Breast epithelium (tissue), 4 donors: Measurements from ENCODE around the gene RIT2. TPM values are rescaled to one million over a fixed set of nuclear protein-coding genes. Genes with fewer than 3 reads are reported as not detected.
"Not testable (repeated sequence)": the region's sequence is repeated elsewhere in the genome, so short reads cannot be mapped to it uniquely, and the experiment has no call there.

Experiments
- DNase-seq, 2 donors: peaks; one replicate each; pipeline ENCODE4 v3.0.0-alpha.2; 2019; ENCODE audit warnings: low spot score in 2 of 2
- H3K27ac ChIP-seq, 2 donors: fragments of 200-600 bp; sonication (generic) in 1 of 2; one replicate each; pipeline ENCODE4 v1.5.1; 2016 to 2019; ENCODE audit warnings: mild to moderate bottlenecking in 1 of 2
- H3K27me3 ChIP-seq, 2 donors: fragments of 200-600 bp; sonication (generic) in 1 of 2; one replicate each; pipeline versions ENCODE4 v1.5.1 to v1.6.0; 2017 to 2019; ENCODE audit warnings: control low read depth in 1 of 2, mild to moderate bottlenecking in 1 of 2
- H3K36me3 ChIP-seq: fragments of 200-600 bp; one replicate; pipeline ENCODE4 v1.5.1; 2019
- H3K4me1 ChIP-seq, 2 donors: fragments of 200-600 bp; sonication (generic); one replicate each; pipeline ENCODE4 v1.5.1; 2016 to 2019; ENCODE audit warnings: control low read depth in 1 of 2
- H3K4me3 ChIP-seq, 3 donors: fragments of 200-600 bp; sonication (generic); 1 replicate in 2 of 3; 2 replicates in 1 of 3; pipeline ENCODE4 v1.5.1; 2016 to 2019; ENCODE audit warnings: mild to moderate bottlenecking in 3 of 3, moderate library complexity in 2 of 3
- H3K9me3 ChIP-seq, 2 donors: fragments of 200-600 bp; sonication (generic) in 1 of 2; one replicate each; pipeline ENCODE4 v1.5.1; 2016 to 2019; ENCODE audit warnings: control low read depth in 1 of 2
- CTCF ChIP-seq, 3 donors: fragments of 450-650 bp; IDR thresholded peaks; one replicate each; pipeline ENCODE4 v1.5.1; 2016 to 2017; ENCODE audit warnings: antibody characterized with exemption in 3 of 3, mild to moderate bottlenecking in 3 of 3, moderate library complexity in 3 of 3
- POLR2A ChIP-seq: fragments of 450-650 bp; IDR thresholded peaks from one replicate; pipeline ENCODE4 v1.6.1; 2016; ENCODE audit warnings: antibody characterized with exemption, mild to moderate bottlenecking, moderate library complexity
- POLR2AphosphoS5 ChIP-seq, 3 donors: sonication (generic); formaldehyde crosslinking; IDR thresholded peaks; one replicate each; pipeline ENCODE4 v1.6.1; 2017; ENCODE audit warnings: antibody characterized with exemption in 3 of 3
- intact Hi-C: fragments of 100-400 bp; cut with DNase I; formaldehyde crosslinking; loops from one replicate; pipeline ENCODE4 v1.15.1; 2023; ENCODE audit warnings: low total_unique reads
- total RNA-seq, 3 donors: library from RNA; depleted of rRNA; stranded (reverse); fragments of >200 nt; gene quantifications; one replicate each; pipeline ENCODE4 v1.1.0, GENCODE V29; 2016

Gene RIT2
- total RNA-seq, 3 donors from 2014 or later: not detected

- Histone ChIP-seq H3K27ac (no peak overlapping the region), H3K4me1 (no peaks in the 10 kb centered on the region), H3K27me3 (no peaks in the 10 kb centered on the region), H3K9me3 (no peaks in the 10 kb centered on the region), H3K36me3 (no peaks in the 10 kb centered on the region), H3K4me3 (no peak overlapping the region)
- DNase-seq: no peak
- TF ChIP-seq CTCF (IDR thresholded peaks at IDR 0.05): no peak
- no peak for TF ChIP-seq POLR2A
- no peak for TF ChIP-seq POLR2AphosphoS5 (IDR thresholded peaks at IDR 0.05)
- intact Hi-C loops: no loop called here
These were observed 372.5 kb downstream of the RIT2 start for GRCh38 chr18:42742969-42743368.

GRCh38 chr18:42742474-42742873 is 373.0 kb downstream of the RIT2 start:
- H3K4me3 ChIP-seq: no peak overlapping the region
- H3K4me1 ChIP-seq: no peaks in the 10 kb centered on the region
- H3K36me3 ChIP-seq: no peaks in the 10 kb centered on the region
- no peak for DNase-seq
- H3K27ac ChIP-seq: no peak overlapping the region
- intact Hi-C loops: no loop called here
- H3K9me3 ChIP-seq: no peaks in the 10 kb centered on the region
- TF ChIP-seq POLR2AphosphoS5 (IDR thresholded peaks at IDR 0.05) (no peak), CTCF (IDR thresholded peaks at IDR 0.05) (no peak), POLR2A (no peak)
- no peaks in the 10 kb centered on the region for H3K27me3 ChIP-seq

GRCh38 chr18:42741805-42742347 is 373.6 kb downstream of the RIT2 start:
- H3K36me3 ChIP-seq, H3K9me3 ChIP-seq, H3K27me3 ChIP-seq, intact Hi-C loops, H3K4me1 ChIP-seq, DNase-seq, H3K27ac ChIP-seq, H3K4me3 ChIP-seq: not testable (repeated sequence)

GRCh38 chr18:42741299-42741698 is 374.2 kb downstream of the RIT2 start:
- intact Hi-C loops, H3K4me1 ChIP-seq, H3K36me3 ChIP-seq, H3K9me3 ChIP-seq, H3K4me3 ChIP-seq, H3K27ac ChIP-seq, H3K27me3 ChIP-seq, DNase-seq: not testable (repeated sequence)

- intact Hi-C loops: no loop called here
- DNase-seq: no peak
These were observed 379.4 kb downstream of the RIT2 start for GRCh38 chr18:42736074-42736473.

GRCh38 chr18:42734520-42734919 is 381.0 kb downstream of the RIT2 start:
- intact Hi-C loops: no loop called here
- H3K4me1 ChIP-seq: no peaks in the 10 kb centered on the region
- H3K36me3 ChIP-seq: no peaks in the 10 kb centered on the region
- H3K4me3 ChIP-seq: no peak overlapping the region
- no peak overlapping the region for H3K27ac ChIP-seq
- no peaks in the 10 kb centered on the region for H3K9me3 ChIP-seq
- no peaks in the 10 kb centered on the region for H3K27me3 ChIP-seq
- DNase-seq: no peak
- no peak for TF ChIP-seq POLR2AphosphoS5 (IDR thresholded peaks at IDR 0.05)
- TF ChIP-seq CTCF (IDR thresholded peaks at IDR 0.05): no peak
- TF ChIP-seq POLR2A: no peak

More at GRCh38 chr18:42736074-42736473, 379.4 kb downstream of the RIT2 start:
- no peaks in the 10 kb centered on the region for H3K4me1 ChIP-seq
- H3K27ac ChIP-seq: no peak overlapping the region
- no peaks in the 10 kb centered on the region for H3K36me3 ChIP-seq
- no peaks in the 10 kb centered on the region for H3K27me3 ChIP-seq
- H3K9me3 ChIP-seq: no peaks in the 10 kb centered on the region
- no peak overlapping the region for H3K4me3 ChIP-seq
- TF ChIP-seq POLR2A: no peak
- no peak for TF ChIP-seq CTCF (IDR thresholded peaks at IDR 0.05)
- no peak for TF ChIP-seq POLR2AphosphoS5 (IDR thresholded peaks at IDR 0.05)
